GM18505 (cell line): ENCODE results near the gene ADTRP.
A peak's percentile ranks its signal among the peaks of the same experiment; 100 is the strongest.

Source experiments
- ATAC-seq: cut with Tn5 transposase; IDR thresholded peaks from one replicate; pipeline ENCODE4 v1.9.1; 2021; ENCODE audit not compliant: unreplicated experiment
- POLR2A ChIP-seq: IDR thresholded peaks from 4 replicates; pipeline ENCODE4 v1.6.1; 2011; ENCODE audit warnings: borderline replicate concordance; ENCODE audit not compliant: insufficient read depth, insufficient read length; ENCODE audit errors: extremely low read depth

Gene ADTRP

GRCh38 chr6:11778648-11779328 lies at the start of gene ADTRP:
Gene ADTRP, minus strand, starts transcription at chr6:11778803. Its CDS starts 44 bp downstream, at chr6:11778759.
- no peak for ATAC-seq
- TF ChIP-seq POLR2A, result no peak

- no peak for ATAC-seq
- TF ChIP-seq POLR2A, result no peak
These were observed 48.2 kb upstream of the ADTRP start for GRCh38 chr6:11826779-11827178.

GRCh38 chr6:11824986-11825385 lies 46.4 kb upstream of the ADTRP start:
- peak; percentile 80 for ATAC-seq
- TF ChIP-seq POLR2A, result no peak

GRCh38 chr6:11822346-11822745 lies 43.7 kb upstream of the ADTRP start:
- no peak for ATAC-seq
- TF ChIP-seq POLR2A, result no peak

GRCh38 chr6:11821781-11822180 lies 43.2 kb upstream of the ADTRP start:
- no peak for ATAC-seq
- no peak for TF ChIP-seq POLR2A

- TF ChIP-seq POLR2A, result no peak
- ATAC-seq, result no peak
These were observed 42.2 kb upstream of the ADTRP start for GRCh38 chr6:11820821-11821220.

GRCh38 chr6:11819486-11819885 lies 40.9 kb upstream of the ADTRP start:
- no peak for ATAC-seq

GRCh38 chr6:11815231-11815630 lies 36.6 kb upstream of the ADTRP start:
- no peak for ATAC-seq
- TF ChIP-seq POLR2A, result no peak

More at GRCh38 chr6:11819486-11819885, 40.9 kb upstream of the ADTRP start:
- no peak for TF ChIP-seq POLR2A

GRCh38 chr6:11814819-11815218 lies 36.2 kb upstream of the ADTRP start:
- ATAC-seq, result no peak
- no peak for TF ChIP-seq POLR2A

- no peak for ATAC-seq
- TF ChIP-seq POLR2A, result no peak
These were observed 35.5 kb upstream of the ADTRP start for GRCh38 chr6:11814106-11814505.

GRCh38 chr6:11813606-11814005 lies 35.0 kb upstream of the ADTRP start:
- no peak for TF ChIP-seq POLR2A
- no peak for ATAC-seq

- no peak for ATAC-seq
- TF ChIP-seq POLR2A, result no peak
These were observed 34.3 kb upstream of the ADTRP start for GRCh38 chr6:11812951-11813350.

GRCh38 chr6:11812439-11812838 lies 33.8 kb upstream of the ADTRP start:
- ATAC-seq, result no peak
- no peak for TF ChIP-seq POLR2A

GRCh38 chr6:11811644-11812264 lies 33.2 kb upstream of the ADTRP start:
- ATAC-seq, result no peak
- no peak for TF ChIP-seq POLR2A
